ENCODE measurements around the gene PRX.
"Not testable (repeated sequence)": the region's sequence is repeated elsewhere in the genome, so short reads cannot be mapped to it uniquely, and the experiment has no call there.

The PRX gene

DNA sequence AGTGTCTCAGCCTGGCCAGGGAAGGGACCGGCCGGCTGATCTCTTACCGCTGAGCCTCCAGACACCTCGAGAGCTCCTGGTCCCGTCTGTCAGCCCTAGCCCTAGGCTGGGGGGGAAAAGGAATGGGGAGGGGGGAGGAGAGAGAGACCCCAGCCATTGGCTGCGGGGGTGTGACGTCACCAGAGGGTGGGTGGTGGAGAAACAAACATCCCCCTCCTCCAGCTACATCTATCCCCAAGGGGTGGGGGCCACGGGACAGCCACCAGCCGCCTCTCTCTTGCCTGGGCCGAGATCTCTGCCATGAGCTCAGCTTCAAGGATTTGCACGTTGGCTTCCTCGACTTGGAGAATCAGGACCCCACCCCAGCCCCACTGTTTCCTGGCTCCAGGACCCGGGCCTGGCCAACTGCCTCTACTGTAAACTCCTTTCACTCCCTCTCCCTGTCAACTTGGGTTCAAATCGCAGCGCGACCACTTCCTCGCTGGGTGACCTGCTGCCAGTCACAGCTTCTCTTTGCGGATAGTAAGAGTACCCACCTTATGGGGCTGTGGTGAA, at the start of gene PRX:
Gene PRX (minus strand): TSS at position 88 of the 555 bp plus-strand sequence. CDS start 5,446 bp downstream, outside the sequence.
- DNase-seq: no peak

DNA sequence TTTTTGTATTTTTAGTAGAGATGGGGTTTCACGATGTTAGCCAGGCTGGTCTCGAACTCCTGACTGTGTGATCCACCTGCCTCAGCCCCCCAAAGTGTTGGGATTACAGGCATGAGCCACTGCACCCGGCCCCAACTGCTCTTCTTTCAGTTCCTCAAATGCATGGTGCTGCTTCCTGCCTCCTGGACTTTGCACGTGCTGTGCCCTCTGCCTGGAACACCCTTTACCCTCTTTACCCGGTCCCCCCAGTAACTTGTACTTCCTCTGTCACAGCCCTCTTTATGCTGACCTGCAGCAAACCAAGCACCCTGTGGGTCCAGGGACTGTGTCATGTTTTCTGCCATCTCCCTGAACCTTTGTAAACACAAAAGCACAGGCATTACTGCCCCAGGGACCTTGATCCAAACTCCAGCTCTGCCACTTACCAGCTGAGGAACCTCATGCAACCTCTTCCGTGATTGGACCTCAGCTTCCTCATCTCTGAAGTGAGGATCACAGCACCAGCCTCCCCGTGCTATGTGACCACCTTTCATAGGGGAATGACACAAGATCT, 48.6 kb upstream of the PRX start:
- DNase-seq: peak; percentile 44

GRCh38 chr19:40460185-40460584, 47.0 kb upstream of the PRX start:
- no peak for DNase-seq

DNA sequence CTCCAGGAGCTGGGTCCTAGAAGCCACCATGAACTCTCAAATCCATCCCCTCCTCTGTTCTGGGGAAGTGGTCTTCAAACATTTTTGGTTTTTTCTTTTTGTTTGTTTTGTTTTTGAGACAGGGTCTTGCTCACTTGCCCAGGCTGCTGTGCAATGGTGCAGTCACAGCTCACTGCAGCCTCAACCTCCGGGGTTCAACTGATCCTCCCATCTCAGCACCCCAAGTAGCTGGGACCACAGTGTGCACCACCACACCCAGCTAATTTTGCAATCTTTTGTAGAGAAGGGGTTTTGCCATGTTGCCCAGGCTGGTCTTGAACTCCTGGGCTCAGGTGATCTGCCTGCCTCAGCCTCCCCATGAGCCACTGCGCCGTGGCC, 45.4 kb upstream of the PRX start:
- no peak for DNase-seq

- no peak for DNase-seq
Measured at GRCh38 chr19:40457953-40458596, 44.9 kb upstream of the PRX start.

DNA sequence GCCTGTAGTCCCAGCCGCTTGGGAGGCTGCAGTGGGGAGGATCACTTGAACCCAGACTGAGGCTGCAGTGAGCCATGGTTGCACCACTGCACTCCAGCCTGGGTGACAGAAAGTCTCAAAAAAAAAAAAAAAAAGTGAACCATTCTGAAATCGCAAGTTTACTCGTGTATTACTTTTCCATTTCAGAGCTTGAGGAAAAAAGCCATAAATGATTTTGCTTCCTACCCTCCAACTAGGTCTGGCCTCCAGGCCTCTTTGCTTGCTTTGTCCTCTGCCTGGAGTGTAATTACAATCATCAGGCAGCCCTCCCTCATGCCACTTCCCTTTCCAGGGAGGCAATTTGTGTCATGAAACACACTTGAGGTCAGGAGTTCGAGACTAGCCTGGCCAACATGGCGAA, 43.9 kb upstream of the PRX start:
- DNase-seq: no peak

DNA sequence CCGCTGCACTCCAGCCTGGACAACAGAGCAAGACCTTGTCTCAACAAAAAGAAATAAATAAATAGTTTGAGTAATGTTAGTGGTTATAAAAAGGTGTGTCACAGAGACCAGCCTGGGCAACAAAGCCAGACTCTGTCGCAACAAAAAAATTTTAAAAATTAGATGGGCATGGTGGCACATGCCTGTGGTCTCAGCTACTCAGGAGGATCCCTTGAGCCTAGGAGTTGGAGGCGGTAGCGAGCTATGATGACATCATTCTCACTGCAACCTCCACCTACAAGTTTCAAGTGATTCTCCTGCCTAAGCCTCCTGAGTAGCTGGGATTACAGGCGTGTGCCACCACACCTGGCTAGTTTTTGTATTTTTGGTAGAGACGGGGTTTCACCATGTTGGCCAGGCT, 40.8 kb upstream of the PRX start:
- DNase-seq: not testable (repeated sequence)

- DNase-seq: no peak
Measured at GRCh38 chr19:40453151-40453735, 40.1 kb upstream of the PRX start.

GRCh38 chr19:40452016-40452415, 38.8 kb upstream of the PRX start:
- DNase-seq: no peak

DNA sequence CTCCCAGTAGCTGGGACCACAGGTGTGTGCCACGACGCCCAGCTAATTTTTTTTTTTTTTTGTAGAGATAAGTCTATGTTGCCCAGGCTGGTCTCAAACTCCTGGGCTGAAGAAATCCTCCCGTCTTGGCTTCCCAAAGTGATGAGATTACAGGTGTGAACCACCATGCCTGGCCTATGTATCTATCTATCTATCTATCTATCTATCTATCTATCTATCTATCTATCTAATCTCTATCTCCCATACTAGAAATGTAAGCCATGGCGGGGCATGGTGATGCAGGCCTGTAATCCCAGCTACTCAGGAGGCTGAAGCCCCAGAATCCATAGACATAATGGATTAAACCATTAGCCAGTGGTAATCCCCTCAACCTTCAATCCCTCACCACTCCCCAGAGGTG, 37.5 kb upstream of the PRX start:
- DNase-seq: no peak

- no peak for DNase-seq
Measured at GRCh38 chr19:40449506-40449905, 36.3 kb upstream of the PRX start.

DNA sequence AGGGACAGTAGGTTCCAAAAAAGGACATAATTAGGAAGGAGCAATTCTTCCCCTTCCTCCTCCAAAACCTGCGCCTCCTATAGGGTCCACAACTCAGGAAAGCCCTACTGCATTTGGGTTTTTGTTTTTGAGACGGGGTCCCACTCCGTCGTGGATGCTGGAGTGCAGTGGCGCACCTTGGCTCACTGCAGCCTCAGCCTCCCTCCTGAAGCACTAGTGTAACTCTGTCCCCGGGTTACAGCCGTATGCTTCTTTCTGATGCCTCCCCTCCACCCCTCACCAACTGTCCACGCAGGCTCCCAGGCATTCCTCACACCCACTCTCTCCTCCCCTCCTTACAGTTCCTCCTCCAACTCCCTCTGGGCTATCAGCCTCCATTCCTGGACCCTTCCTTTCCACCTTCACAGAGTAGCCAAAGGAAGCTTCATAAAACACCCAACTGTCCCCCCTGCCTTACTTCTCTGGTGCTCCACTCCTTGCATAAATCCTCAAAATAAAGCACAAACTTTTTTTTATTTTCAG, 33.1 kb upstream of the PRX start:
- DNase-seq: no peak

DNA sequence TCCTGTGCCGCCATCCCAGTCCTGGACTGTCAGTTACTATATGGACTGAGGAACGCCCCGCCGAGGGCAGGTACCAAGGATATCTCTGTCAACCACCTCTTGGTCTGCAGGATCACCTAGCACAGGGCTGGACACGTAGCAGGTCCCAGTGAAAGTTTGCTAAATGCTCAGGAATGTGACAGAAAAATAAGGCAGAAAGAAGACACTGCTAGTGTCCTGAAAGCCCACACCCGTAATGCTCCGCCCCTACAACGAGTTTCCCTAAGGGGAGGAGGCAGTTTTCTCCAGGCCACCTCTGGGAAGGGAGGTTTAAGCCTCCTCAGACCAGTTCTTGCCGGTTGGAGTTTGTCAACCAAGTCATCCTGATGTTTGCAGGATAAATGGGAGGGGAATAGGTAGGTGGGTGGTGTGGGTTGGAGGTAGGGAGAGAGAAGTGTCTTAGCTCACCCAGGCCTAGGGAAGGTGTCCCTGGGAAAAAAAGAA, 32.6 kb upstream of the PRX start:
- DNase-seq: peak; percentile 38

GRCh38 chr19:40444825-40445312, 31.7 kb upstream of the PRX start:
- no peak for DNase-seq

DNA sequence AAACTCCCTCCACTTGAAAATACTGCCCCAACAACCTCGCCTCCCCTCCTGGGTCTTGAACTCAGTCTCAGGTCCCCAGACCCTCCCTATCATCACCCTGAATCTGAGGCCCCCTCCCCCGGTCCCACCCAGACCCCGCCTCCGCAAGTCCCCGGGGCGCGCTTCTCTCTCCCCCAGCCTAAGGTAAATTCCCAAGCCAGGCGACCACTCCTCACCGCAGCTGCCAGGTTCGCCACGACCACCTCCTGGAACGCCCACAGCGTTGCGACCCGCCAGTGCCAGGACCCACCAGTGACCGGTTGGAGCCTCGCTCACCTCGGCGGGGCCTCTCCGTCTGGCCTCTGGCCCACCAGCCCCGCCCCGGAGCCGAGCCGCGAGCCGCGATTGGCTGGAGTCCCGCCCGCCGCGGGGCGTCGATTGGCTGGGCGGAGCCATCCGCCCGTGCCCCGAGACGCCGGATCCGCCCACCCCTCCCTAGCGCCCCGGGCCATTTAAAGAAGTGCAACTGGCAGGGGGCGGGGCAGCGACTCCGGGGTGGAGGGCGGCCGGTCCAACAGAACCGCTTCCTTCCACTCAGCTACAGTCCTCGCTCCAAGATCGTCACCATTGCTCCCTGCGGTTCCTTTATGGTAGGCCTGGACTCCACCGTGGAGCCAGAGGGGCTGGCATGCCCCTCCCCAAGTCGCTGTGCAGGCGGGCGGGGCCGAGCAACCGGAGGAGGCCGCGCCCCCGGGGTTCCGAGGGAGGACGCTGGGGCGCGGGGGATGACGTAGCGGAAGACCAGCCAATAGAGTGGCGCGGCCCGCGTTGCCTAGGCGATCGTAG, 31.0 kb upstream of the PRX start, which contains the start of gene SERTAD3:
Gene SERTAD3 (minus strand): TSS at position 336 of the 825 bp plus-strand sequence. CDS start 2,255 bp downstream, outside the sequence.
- DNase-seq: peak; percentile 98

GRCh38 chr19:40443131-40443999, 30.2 kb upstream of the PRX start:
- peak; percentile 100 for DNase-seq

DNA sequence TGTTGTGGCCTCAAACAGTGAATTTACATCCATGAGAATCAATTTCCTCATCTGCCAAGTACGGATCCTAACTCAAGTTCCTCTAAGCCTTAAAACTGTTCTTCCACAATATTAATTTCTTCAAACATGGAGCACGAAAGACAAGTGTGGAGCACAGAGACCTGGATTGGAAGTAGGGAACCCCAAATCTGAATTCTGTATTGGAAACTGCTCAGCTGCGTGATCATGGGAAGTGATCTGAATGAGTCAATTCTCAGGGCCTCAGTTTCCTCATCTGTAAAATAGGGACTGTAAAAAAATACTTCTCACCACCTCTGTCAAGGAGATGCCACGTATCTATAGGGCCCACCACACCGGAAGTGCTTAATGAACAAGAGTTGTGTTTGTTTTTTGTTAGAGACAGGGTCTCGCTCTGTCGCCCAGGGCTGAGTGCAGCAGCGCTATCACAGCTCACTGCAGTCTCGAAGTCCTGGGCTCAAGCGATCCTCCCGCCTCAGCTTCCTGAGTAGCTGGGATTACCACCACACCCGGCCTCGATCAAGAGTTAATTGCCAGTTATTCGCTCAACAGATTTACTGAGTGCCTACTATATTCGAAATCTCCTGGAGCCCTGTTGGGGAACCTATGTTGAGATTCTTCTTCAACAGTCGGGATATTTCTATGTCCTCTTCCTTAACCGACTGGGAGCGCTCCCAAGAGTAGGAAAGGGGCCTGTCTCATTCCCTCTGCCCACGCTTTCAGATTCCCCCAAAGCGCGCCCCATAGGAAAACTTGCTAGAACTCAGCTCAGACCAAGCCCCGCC, 29.4 kb upstream of the PRX start:
- DNase-seq: no peak

GRCh38 chr19:40441719-40442253, 28.6 kb upstream of the PRX start:
- DNase-seq: no peak

- no peak for DNase-seq
Measured at GRCh38 chr19:40438284-40438683, 25.1 kb upstream of the PRX start.
